Measurements from ENCODE around the gene TUBG1. TPM values are rescaled to one million over a fixed set of nuclear protein-coding genes. Genes with fewer than 3 reads are reported as not detected.

Gene TUBG1
- total and polyA plus RNA-seq, 9 of the 15 experiments (the other 6 are each of a cell fraction or from before 2014, with no cell fraction given), result 33.1 to 147 (median 66.0) TPM

GRCh38 chr17:42629411-42630009 lies 20.0 kb downstream of the TUBG1 start (continued):
- TF ChIP-seq U2AF1 (optimal IDR thresholded peaks at IDR 0.05; ENCODE audit: low read depth, low read length), result no peak
- no peak for TF ChIP-seq ZNF507 (tag; conservative IDR thresholded peaks at IDR 0.05)
- no peak for TF ChIP-seq C11orf30 (IDR thresholded peaks at IDR 0.05; ENCODE audit: low read depth)
- TF ChIP-seq SIX5 (IDR thresholded peaks at IDR 0.05; ENCODE audit: borderline replicate concordance in 1 of 2, insufficient read depth in 1 of 2, low read depth in 1 of 2, low read length in 2 of 2), result no peak
- no peak for TF ChIP-seq MEF2A (IDR thresholded peaks at IDR 0.05; ENCODE audit: control insufficient read depth, low read depth, low read length)
- no peak for TF ChIP-seq POLR2G (IDR thresholded peaks at IDR 0.05; ENCODE audit: low read depth, low read length)
- no peak for TF ChIP-seq HNRNPUL1 (IDR thresholded peaks at IDR 0.05; ENCODE audit: low read length)
- no peak for TF ChIP-seq ZNF79 (CRISPR knock-in tag; IDR thresholded peaks at IDR 0.05; ENCODE audit: low read depth)
- TF ChIP-seq CGGBP1 (CRISPR knock-in tag; IDR thresholded peaks at IDR 0.05), result no peak
- no peak for TF ChIP-seq PCBP1 (IDR thresholded peaks at IDR 0.05; ENCODE audit: low read depth, low read length, poor library complexity, severe bottlenecking)
- TF ChIP-seq ZNF699 (CRISPR knock-in tag; IDR thresholded peaks at IDR 0.05; ENCODE audit: insufficient replicate concordance), result no peak
- TF ChIP-seq STAT5B (CRISPR knock-in tag; IDR thresholded peaks at IDR 0.05), result no peak
- TF ChIP-seq SREBF1 (IDR thresholded peaks at IDR 0.05; ENCODE audit: borderline replicate concordance, low read depth, low read length), result no peak
- no peak for TF ChIP-seq ZNF778 (CRISPR knock-in tag; IDR thresholded peaks at IDR 0.05)
- no peak for TF ChIP-seq ZNF655 (CRISPR knock-in tag; IDR thresholded peaks at IDR 0.05)
- no peak for TF ChIP-seq ZFP91 (CRISPR knock-in tag; IDR thresholded peaks at IDR 0.05)
- no peak for TF ChIP-seq TFE3 (CRISPR knock-in tag; IDR thresholded peaks at IDR 0.05)
- no peak for TF ChIP-seq CREB5 (CRISPR knock-in tag; IDR thresholded peaks at IDR 0.05)
- no peak for TF ChIP-seq HSF4 (CRISPR knock-in tag; IDR thresholded peaks at IDR 0.05; ENCODE audit: borderline replicate concordance)
- TF ChIP-seq ZBTB43 (CRISPR knock-in tag; IDR thresholded peaks at IDR 0.05), result no peak
- TF ChIP-seq ZBTB1 (CRISPR knock-in tag; IDR thresholded peaks at IDR 0.05; ENCODE audit: borderline replicate concordance, low read depth), result no peak
